ENCODE results near the gene SIGLEC7. TPM values are rescaled to one million over a fixed set of nuclear protein-coding genes. Genes with fewer than 3 reads are reported as not detected.
"Not testable (repeated sequence)": the region's sequence is repeated elsewhere in the genome, so short reads cannot be mapped to it uniquely, and the experiment has no call there.

The SIGLEC7 gene
- total RNA-seq, 1 donor from 2014 or later = 0.49 TPM

- DNase-seq = not testable (repeated sequence)
Observed at GRCh38 chr19:51169283-51169918, 27.3 kb downstream of the SIGLEC7 start.

- DNase-seq = no peak
Observed at GRCh38 chr19:51172223-51172622, 30.1 kb downstream of the SIGLEC7 start.

GRCh38 chr19:51173681-51174080 lies 31.6 kb downstream of the SIGLEC7 start:
- no peak for DNase-seq

- DNase-seq = no peak
Observed at GRCh38 chr19:51179256-51179655, 37.2 kb downstream of the SIGLEC7 start.

GRCh38 chr19:51181377-51181912 lies 39.3 kb downstream of the SIGLEC7 start:
- no peak for DNase-seq

- DNase-seq = no peak
Observed at GRCh38 chr19:51181913-51182419, 39.9 kb downstream of the SIGLEC7 start.

GRCh38 chr19:51183629-51184028 lies 41.5 kb downstream of the SIGLEC7 start:
- DNase-seq = no peak

GRCh38 chr19:51185069-51185867 lies 43.2 kb downstream of the SIGLEC7 start:
- DNase-seq = no peak

- no peak for DNase-seq
Observed at GRCh38 chr19:51185868-51186215, 43.7 kb downstream of the SIGLEC7 start.

- DNase-seq = no peak
Observed at GRCh38 chr19:51186323-51186722, 44.2 kb downstream of the SIGLEC7 start.

GRCh38 chr19:51187395-51188226 lies 45.5 kb downstream of the SIGLEC7 start:
- DNase-seq = no peak

GRCh38 chr19:51188227-51188559 lies 46.1 kb downstream of the SIGLEC7 start:
- no peak for DNase-seq

GRCh38 chr19:51192689-51193088 lies 50.6 kb downstream of the SIGLEC7 start:
- no peak for DNase-seq

GRCh38 chr19:51194527-51195315 lies 52.6 kb downstream of the SIGLEC7 start:
- DNase-seq = no peak

- no peak for DNase-seq
Observed at GRCh38 chr19:51195316-51195586, 53.1 kb downstream of the SIGLEC7 start.

- DNase-seq = no peak
Observed at GRCh38 chr19:51195616-51196015, 53.5 kb downstream of the SIGLEC7 start.

GRCh38 chr19:51196181-51196580 lies 54.1 kb downstream of the SIGLEC7 start:
- DNase-seq = no peak

GRCh38 chr19:51198641-51199040 lies 56.5 kb downstream of the SIGLEC7 start:
- no peak for DNase-seq

GRCh38 chr19:51200071-51200666 lies 58.1 kb downstream of the SIGLEC7 start:
- DNase-seq = no peak

GRCh38 chr19:51201712-51202111 lies 59.6 kb downstream of the SIGLEC7 start:
- DNase-seq = no peak

Measured in skin of body (tissue), 2 donors.